Esophagus squamous epithelium (tissue), 5 donors: Measurements from ENCODE around the gene VPREB3. TPM values are rescaled to one million over a fixed set of nuclear protein-coding genes. Genes with fewer than 3 reads are reported as not detected.

Experiments used
- DNase-seq: peaks from one replicate; lab custom pipeline; 2025; lab: John Stamatoyannopoulos, UW
- H3K27ac ChIP-seq, 4 donors: fragments of 200-600 bp; sonication (generic); one replicate each; pipeline ENCODE4 v1.5.1; 2016 to 2019; ENCODE audit warnings: mild to moderate bottlenecking in 1 of 4
- H3K27me3 ChIP-seq, 4 donors: fragments of 200-600 bp; sonication (generic); 1 replicate in 3 of 4; 2 replicates in 1 of 4; pipeline versions ENCODE4 v1.5.1 to v1.6.0; 2017 to 2021; ENCODE audit warnings: antibody characterized with exemption in 1 of 4
- H3K36me3 ChIP-seq, 3 donors: fragments of 200-600 bp; sonication (generic); one replicate each; pipeline ENCODE4 v1.5.1; 2016 to 2019
- H3K4me1 ChIP-seq, 3 donors: fragments of 200-600 bp; sonication (generic); one replicate each; pipeline ENCODE4 v1.5.1; 2017 to 2019
- H3K4me3 ChIP-seq, 4 donors: fragments of 200-600 bp; sonication (generic); 1 replicate in 3 of 4; 2 replicates in 1 of 4; pipeline ENCODE4 v1.5.1; 2016 to 2019; ENCODE audit warnings: mild to moderate bottlenecking in 2 of 4, moderate library complexity in 1 of 4
- H3K9me3 ChIP-seq, 3 donors: fragments of 200-600 bp; sonication (generic); one replicate each; pipeline ENCODE4 v1.5.1; 2016 to 2019
- POLR2A ChIP-seq, 4 donors: fragments of 450-650 bp; IDR thresholded peaks; one replicate each; pipeline ENCODE4 v1.6.1; 2017; ENCODE audit warnings: antibody characterized with exemption in 4 of 4, mild to moderate bottlenecking in 4 of 4, moderate library complexity in 3 of 4
- WGBS, 2 donors: methylation state at CpG; one replicate each; pipeline ENCODE4 v1.1.5; 2018; 5-methylcytosine and 5-hydroxymethylcytosine counted together
- intact Hi-C: fragments of 100-400 bp; cut with DNase I; formaldehyde crosslinking; loops from one replicate; pipeline ENCODE4 v1.15.0; 2022
- total RNA-seq, 4 donors: library from RNA; depleted of rRNA; stranded (reverse); fragments of >200 nt; gene quantifications; one replicate each; pipeline ENCODE4 v1.1.0, GENCODE V29; 2016
- TF ChIP-seq, protein P1 (sequence below), 6 experiments: fragments of 450-650 bp in 4 of 6; fragments of 200-600 bp in 2 of 6; sonication (generic) in 2 of 6; IDR thresholded peaks; one replicate each; pipeline ENCODE4 v1.5.1; 2016 to 2019; ENCODE audit warnings: antibody characterized with exemption in 6 of 6, mild to moderate bottlenecking in 4 of 6, moderate library complexity in 4 of 6
- donor health status: DM: yes; HTN: yes; CAD: no.

Gene VPREB3
- total RNA-seq, 4 donors from 2014 or later: not detected

- Histone ChIP-seq H3K27ac (no peak overlapping the region), H3K4me3 (no peak overlapping the region), H3K9me3 (no peaks in the 10 kb centered on the region), H3K27me3 (no peaks in the 10 kb centered on the region), H3K36me3 (peaks cover 0 to 27% (median 0%) of the 10 kb centered on the region in 3 donors), H3K4me1 (peaks cover 13 to 66% (median 26%) of the 10 kb centered on the region in 3 donors)
- no peak for TF ChIP-seq POLR2A (IDR thresholded peaks at IDR 0.05)
- 64 to 76% methylated on average over 5 to 6 of the region's 7 CpGs for WGBS, 2 donors
- no peak for DNase-seq
- intact Hi-C loops: no loop called here
These were observed 9.7 kb upstream of the VPREB3 start for GRCh38 chr22:23763954-23764353.

- peak overlapping the region in 2 of 4 donors; percentile 18 to 44 for H3K4me3 ChIP-seq
- TF ChIP-seq POLR2A (IDR thresholded peaks at IDR 0.05): no peak
- TF ChIP-seq, protein P1, sequence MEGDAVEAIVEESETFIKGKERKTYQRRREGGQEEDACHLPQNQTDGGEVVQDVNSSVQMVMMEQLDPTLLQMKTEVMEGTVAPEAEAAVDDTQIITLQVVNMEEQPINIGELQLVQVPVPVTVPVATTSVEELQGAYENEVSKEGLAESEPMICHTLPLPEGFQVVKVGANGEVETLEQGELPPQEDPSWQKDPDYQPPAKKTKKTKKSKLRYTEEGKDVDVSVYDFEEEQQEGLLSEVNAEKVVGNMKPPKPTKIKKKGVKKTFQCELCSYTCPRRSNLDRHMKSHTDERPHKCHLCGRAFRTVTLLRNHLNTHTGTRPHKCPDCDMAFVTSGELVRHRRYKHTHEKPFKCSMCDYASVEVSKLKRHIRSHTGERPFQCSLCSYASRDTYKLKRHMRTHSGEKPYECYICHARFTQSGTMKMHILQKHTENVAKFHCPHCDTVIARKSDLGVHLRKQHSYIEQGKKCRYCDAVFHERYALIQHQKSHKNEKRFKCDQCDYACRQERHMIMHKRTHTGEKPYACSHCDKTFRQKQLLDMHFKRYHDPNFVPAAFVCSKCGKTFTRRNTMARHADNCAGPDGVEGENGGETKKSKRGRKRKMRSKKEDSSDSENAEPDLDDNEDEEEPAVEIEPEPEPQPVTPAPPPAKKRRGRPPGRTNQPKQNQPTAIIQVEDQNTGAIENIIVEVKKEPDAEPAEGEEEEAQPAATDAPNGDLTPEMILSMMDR (IDR thresholded peaks at IDR 0.05): no peak
- H3K4me1 ChIP-seq: peaks cover 9 to 62% (median 23%) of the 10 kb centered on the region in 3 donors
- H3K36me3 ChIP-seq: peaks cover 0 to 27% (median 0%) of the 10 kb centered on the region in 3 donors
- DNase-seq: no peak
- 0 to 39% methylated on average over 1 to 8 of the region's 17 CpGs for WGBS, 2 donors
- no peaks in the 10 kb centered on the region for H3K9me3 ChIP-seq
- no peak overlapping the region for H3K27ac ChIP-seq
- H3K27me3 ChIP-seq: no peaks in the 10 kb centered on the region
- intact Hi-C loops: no loop called here
These were observed 9.3 kb upstream of the VPREB3 start for GRCh38 chr22:23763579-23763945.

DNA sequence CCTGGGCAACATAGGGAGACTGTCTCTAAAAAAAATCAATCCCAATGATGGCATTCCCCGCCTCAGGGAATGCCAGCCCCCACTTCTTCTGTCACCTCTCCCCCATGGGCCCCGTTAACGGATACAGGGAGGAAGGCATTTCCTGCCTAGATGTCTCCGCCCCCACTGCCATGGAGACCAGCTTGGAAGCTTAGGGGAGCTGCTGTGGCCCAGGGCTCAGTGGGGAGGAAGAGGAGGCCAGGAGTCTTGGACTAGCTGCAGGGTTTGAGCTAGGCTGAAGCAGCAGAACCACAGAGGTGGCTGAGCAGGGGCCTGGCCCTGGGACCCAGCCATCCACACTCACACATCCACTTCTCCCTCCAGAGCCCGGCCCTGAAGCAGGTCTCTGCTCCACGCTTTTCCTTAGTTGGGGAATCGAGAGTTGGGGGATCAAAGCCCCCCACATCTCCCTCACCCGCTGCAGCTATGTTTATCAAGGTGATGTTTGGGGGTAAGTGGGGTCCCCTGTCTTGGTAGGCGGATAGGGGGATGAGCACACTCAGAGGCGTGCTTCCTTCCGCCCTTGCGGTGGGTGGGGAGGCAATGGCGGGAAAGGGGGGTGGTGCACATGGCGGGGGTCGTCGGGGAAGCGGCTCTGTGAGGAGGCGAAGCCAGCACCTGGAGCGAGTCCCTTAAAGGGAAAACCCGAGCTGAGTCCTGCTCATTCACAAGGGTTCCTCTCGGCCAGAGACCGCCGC is 8.8 kb upstream of the VPREB3 start, which contains the start of gene C22orf15:
TSS of gene C22orf15 (plus strand) at position 149 of the 737 bp plus-strand sequence. CDS start at position 466, 317 bp downstream.
- peaks cover 6 to 56% (median 20%) of the 10 kb centered on the region in 3 donors for H3K4me1 ChIP-seq
- H3K36me3 ChIP-seq: peaks cover 0 to 27% (median 0%) of the 10 kb centered on the region in 3 donors
- intact Hi-C loops: no loop called here
- H3K27ac ChIP-seq: no peak within 1 kb of the TSS
- H3K27me3 ChIP-seq: no peaks in the 10 kb centered on the region
- H3K4me3 ChIP-seq: peak within 1 kb of the TSS in 2 of 4 donors; percentile 18 to 44
- TF ChIP-seq POLR2A (IDR thresholded peaks at IDR 0.05): no peak
- TF ChIP-seq, protein P1 (IDR thresholded peaks at IDR 0.05): no peak
- DNase-seq: no peak
- 51% methylated on average over 5 of the region's 23 CpGs; no CpG with 5 or more reads in 1 of the 2 donors for WGBS, 2 donors
- no peaks in the 10 kb centered on the region for H3K9me3 ChIP-seq

DNA sequence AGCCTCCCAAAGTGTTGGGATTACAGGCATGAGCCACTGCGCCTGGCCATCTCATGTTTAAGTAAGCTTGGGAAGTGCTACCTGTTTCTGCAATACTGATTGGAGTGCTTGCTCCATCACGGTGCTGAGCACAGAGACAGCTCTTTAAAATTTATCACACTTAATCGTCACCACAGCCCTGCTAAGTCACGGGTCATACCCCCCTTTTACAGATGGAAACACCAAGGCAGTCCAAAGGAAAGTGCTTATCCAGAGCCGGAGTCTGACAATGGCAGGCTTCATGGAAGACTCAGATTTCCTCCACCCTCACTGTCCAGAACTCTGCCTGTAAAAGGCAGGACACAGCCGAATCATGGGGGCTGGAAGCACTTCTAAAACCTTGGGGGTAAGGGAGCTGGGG is 5.8 kb upstream of the VPREB3 start:
- Histone ChIP-seq H3K4me1 (peaks cover 0 to 32% (median 3%) of the 10 kb centered on the region in 3 donors), H3K4me3 (no peak overlapping the region), H3K27me3 (no peaks in the 10 kb centered on the region), H3K36me3 (peaks cover 0 to 19% (median 0%) of the 10 kb centered on the region in 3 donors), H3K9me3 (no peaks in the 10 kb centered on the region), H3K27ac (no peak overlapping the region)
- no peak for TF ChIP-seq POLR2A (IDR thresholded peaks at IDR 0.05)
- TF ChIP-seq, protein P1 (IDR thresholded peaks at IDR 0.05): no peak
- DNase-seq: no peak
- WGBS, 2 donors: 84 to 92% methylated on average over 6 of the region's 6 CpGs
- intact Hi-C loops: no loop called here

GRCh38 chr22:23759566-23759965 is 5.3 kb upstream of the VPREB3 start:
- Histone ChIP-seq H3K27me3 (no peaks in the 10 kb centered on the region), H3K36me3 (peaks cover 0 to 14% (median 0%) of the 10 kb centered on the region in 3 donors), H3K27ac (no peak overlapping the region), H3K9me3 (no peaks in the 10 kb centered on the region), H3K4me1 (peaks cover 0 to 31% (median 3%) of the 10 kb centered on the region in 3 donors), H3K4me3 (no peak overlapping the region)
- 80 to 100% methylated on average over 1 to 2 of the region's 4 CpGs for WGBS, 2 donors
- no peak for DNase-seq
- intact Hi-C loops: no loop called here
- no peak for TF ChIP-seq POLR2A (IDR thresholded peaks at IDR 0.05)

- Histone ChIP-seq H3K36me3 (no peaks in the 10 kb centered on the region), H3K4me3 (no peak overlapping the region), H3K4me1 (peaks cover 0 to 13% (median 0%) of the 10 kb centered on the region in 3 donors), H3K9me3 (no peaks in the 10 kb centered on the region), H3K27me3 (no peaks in the 10 kb centered on the region), H3K27ac (no peak overlapping the region)
- no peak for DNase-seq
- intact Hi-C loops: no loop called here
- TF ChIP-seq POLR2A (IDR thresholded peaks at IDR 0.05): no peak
- TF ChIP-seq, protein P1 (IDR thresholded peaks at IDR 0.05): no peak
- WGBS, 2 donors: 56 to 65% methylated on average over 4 of the region's 4 CpGs
These were observed 2.7 kb upstream of the VPREB3 start for GRCh38 chr22:23756891-23757290.
